Right atrium auricular region (tissue), 2 donors: ENCODE data around the gene ATIC. TPM values are rescaled to one million over a fixed set of nuclear protein-coding genes. Genes with fewer than 3 reads are reported as not detected.

Source experiments
- DNase-seq: peaks from one replicate; pipeline ENCODE4 v3.0.0-alpha.2; 2019; ENCODE audit warnings: low spot score
- H3K27ac ChIP-seq, 2 donors: fragments of 200-600 bp; sonication (generic); 1 replicate in 1 of 2; 2 replicates in 1 of 2; pipeline ENCODE4 v1.5.1; 2016 to 2019
- H3K27me3 ChIP-seq, 2 donors: fragments of 200-600 bp; sonication (generic); one replicate each; pipeline versions ENCODE4 v1.5.1 to v1.6.0; 2017 to 2019
- H3K36me3 ChIP-seq: fragments of 200-600 bp; sonication (generic); one replicate; pipeline ENCODE4 v1.5.1; 2016
- H3K4me1 ChIP-seq, 2 donors: fragments of 200-600 bp; sonication (generic); one replicate each; pipeline versions ENCODE4 v1.5.1 to v1.6.0; 2017 to 2019
- H3K4me3 ChIP-seq, 2 donors: fragments of 200-600 bp; sonication (generic); 1 replicate in 1 of 2; 2 replicates in 1 of 2; pipeline ENCODE4 v1.5.1; 2017 to 2019; ENCODE audit warnings: mild to moderate bottlenecking in 1 of 2, moderate library complexity in 1 of 2
- H3K9me3 ChIP-seq, 2 donors: fragments of 200-600 bp; sonication (generic); one replicate each; pipeline ENCODE4 v1.5.1; 2019
- total RNA-seq, 2 donors: library from RNA; depleted of rRNA; stranded (reverse); fragments of >200 nt; gene quantifications; one replicate each; pipeline ENCODE4 v1.1.0, GENCODE V29; 2016
- TF ChIP-seq, protein P1 (sequence below), 2 donors: fragments of 200-600 bp; sonication (generic); IDR thresholded peaks; one replicate each; pipeline ENCODE4 v1.5.1; 2019; ENCODE audit warnings: antibody characterized with exemption in 2 of 2

The ATIC gene
- total RNA-seq, 2 donors from 2014 or later = 13.8 to 25.0 TPM

DNA sequence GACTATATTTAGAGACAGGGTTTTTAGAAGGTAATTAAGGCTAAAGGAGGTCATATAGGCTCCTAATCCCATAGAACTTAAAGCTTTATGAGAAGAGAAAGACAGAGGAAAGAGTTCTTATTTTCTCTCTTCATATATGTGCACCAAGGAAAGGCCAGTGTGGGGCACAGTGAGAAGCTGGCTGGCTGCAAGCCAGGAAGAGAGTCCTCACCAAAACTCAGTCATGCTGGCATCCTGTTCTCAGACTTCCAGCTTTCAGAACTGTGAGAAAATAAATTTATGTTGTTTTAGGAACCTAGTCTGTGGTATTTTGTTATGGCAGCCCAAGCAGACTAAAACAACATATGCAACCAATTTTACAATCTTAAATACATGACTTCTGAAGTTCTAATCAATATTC, 31.5 kb upstream of the ATIC start:
- no peak overlapping the region for H3K27ac ChIP-seq
- no peak for DNase-seq
- TF ChIP-seq, protein P1, sequence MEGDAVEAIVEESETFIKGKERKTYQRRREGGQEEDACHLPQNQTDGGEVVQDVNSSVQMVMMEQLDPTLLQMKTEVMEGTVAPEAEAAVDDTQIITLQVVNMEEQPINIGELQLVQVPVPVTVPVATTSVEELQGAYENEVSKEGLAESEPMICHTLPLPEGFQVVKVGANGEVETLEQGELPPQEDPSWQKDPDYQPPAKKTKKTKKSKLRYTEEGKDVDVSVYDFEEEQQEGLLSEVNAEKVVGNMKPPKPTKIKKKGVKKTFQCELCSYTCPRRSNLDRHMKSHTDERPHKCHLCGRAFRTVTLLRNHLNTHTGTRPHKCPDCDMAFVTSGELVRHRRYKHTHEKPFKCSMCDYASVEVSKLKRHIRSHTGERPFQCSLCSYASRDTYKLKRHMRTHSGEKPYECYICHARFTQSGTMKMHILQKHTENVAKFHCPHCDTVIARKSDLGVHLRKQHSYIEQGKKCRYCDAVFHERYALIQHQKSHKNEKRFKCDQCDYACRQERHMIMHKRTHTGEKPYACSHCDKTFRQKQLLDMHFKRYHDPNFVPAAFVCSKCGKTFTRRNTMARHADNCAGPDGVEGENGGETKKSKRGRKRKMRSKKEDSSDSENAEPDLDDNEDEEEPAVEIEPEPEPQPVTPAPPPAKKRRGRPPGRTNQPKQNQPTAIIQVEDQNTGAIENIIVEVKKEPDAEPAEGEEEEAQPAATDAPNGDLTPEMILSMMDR (IDR thresholded peaks at IDR 0.05) = no peak
- H3K4me1 ChIP-seq = no peaks in the 10 kb centered on the region
- no peak overlapping the region for H3K4me3 ChIP-seq
- H3K27me3 ChIP-seq = no peaks in the 10 kb centered on the region
- H3K36me3 ChIP-seq = no peaks in the 10 kb centered on the region
- no peaks in the 10 kb centered on the region for H3K9me3 ChIP-seq

DNA sequence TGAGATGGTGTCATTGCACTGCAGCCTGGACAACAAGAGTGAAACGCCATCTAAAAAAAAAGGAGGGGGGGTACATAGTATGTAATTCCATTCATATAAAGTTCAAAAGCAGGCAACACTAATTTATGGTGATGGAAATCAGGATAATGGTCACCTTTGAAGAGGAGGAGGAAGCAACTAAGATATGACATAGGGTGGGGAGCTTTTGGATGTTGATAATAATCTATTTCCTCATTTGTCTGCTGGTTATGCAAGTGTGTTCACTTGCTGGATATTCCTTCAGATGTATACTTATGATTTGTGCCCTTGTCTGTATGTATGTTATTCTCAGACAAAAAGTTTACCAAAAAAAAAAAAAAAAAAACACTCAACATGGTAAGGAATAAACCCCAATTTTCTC, 28.6 kb upstream of the ATIC start:
- H3K27ac ChIP-seq = no peak overlapping the region
- TF ChIP-seq, protein P1 (IDR thresholded peaks at IDR 0.05) = no peak
- H3K27me3 ChIP-seq = no peaks in the 10 kb centered on the region
- DNase-seq = no peak
- no peaks in the 10 kb centered on the region for H3K36me3 ChIP-seq
- H3K4me1 ChIP-seq = no peaks in the 10 kb centered on the region
- H3K9me3 ChIP-seq = no peaks in the 10 kb centered on the region
- H3K4me3 ChIP-seq = no peak overlapping the region

DNA sequence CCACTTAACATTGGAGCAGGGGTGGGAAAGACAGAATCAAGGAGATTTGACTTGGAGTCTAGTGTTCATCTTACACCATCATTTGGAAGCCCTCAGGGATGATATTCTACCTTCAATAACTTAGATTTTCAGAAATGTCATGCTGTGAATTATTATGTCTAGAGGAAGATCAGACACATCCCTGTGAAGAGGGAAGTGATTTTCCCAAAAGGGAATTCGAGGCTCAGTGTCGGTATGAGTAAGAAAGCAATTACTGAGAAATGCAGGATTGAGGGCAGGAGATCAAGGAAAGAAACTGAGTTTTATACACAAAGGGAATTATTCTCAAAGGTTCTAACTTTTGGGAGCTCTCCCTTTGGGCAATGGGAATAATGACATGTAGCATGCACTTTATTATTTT, 25.6 kb upstream of the ATIC start:
- DNase-seq = no peak
- no peak overlapping the region for H3K4me3 ChIP-seq
- no peaks in the 10 kb centered on the region for H3K36me3 ChIP-seq
- H3K9me3 ChIP-seq = no peaks in the 10 kb centered on the region
- H3K27me3 ChIP-seq = no peaks in the 10 kb centered on the region
- H3K27ac ChIP-seq = no peak overlapping the region
- no peaks in the 10 kb centered on the region for H3K4me1 ChIP-seq
- TF ChIP-seq, protein P1 (IDR thresholded peaks at IDR 0.05) = no peak

DNA sequence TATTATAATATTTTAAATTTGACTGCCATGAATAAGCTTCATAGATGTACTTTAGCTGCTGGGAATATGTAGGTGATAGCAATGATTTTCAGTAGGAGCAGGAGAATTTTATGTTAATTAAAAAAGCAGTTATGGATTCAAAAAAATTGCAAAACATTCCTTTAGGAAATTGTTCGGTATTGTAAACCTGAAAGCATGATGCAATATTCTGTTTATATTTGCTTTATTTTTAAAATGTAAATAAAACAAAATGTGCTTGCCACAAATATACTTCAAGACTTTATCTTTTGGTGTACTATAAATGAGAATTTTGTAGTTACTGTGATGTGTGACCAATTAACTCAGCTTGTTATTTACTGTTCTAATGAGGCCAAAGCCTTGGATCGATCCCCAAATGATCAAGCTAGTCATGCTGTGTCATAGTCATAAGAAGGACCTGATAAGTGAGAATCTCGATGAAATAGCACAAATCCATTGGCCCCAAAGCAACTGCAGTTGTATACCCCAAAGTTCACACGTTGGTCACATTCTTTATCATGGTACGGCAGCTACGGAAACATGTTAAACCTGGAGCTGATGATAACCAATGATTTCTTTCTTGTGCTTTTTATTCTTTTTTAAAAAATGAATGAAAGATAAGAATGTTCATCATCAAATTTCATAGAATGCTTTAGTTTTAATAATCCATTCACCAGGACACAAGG, 23.6 kb upstream of the ATIC start:
- no peak for DNase-seq
- H3K4me3 ChIP-seq = no peak overlapping the region
- no peaks in the 10 kb centered on the region for H3K4me1 ChIP-seq
- no peaks in the 10 kb centered on the region for H3K9me3 ChIP-seq
- no peaks in the 10 kb centered on the region for H3K27me3 ChIP-seq
- H3K27ac ChIP-seq = no peak overlapping the region
- H3K36me3 ChIP-seq = no peaks in the 10 kb centered on the region
- TF ChIP-seq, protein P1 (IDR thresholded peaks at IDR 0.05) = no peak

DNA sequence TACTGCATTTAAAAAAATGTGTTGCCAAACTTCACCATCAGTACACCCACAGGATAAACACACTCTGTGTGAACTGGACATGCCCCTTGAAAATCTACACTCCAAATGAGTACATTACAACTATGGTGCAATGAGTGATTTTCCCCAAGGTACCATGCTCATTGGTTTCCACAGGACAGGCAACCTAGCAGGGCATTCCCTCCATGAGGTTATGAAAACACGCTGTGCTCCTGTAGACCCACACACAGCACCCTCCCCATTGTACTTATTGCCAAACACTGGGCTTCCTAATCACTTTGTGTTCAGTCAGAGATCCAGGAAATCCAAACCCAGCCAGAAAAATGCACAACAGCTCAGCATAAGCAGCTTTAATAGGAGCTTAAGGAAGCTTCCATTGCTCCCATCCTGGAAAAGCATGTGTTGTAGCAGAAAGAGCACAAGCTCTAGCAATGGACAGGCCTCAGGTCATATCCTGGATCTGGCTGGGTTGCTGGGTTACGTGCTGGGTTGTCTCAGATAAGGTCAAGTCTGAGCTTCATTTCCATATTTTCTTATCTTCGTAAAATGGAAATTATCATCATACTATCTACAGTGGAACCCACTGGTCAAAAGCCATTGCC, 20.8 kb upstream of the ATIC start:
- Histone ChIP-seq H3K4me1 (no peaks in the 10 kb centered on the region), H3K36me3 (no peaks in the 10 kb centered on the region), H3K27ac (no peak overlapping the region), H3K9me3 (no peaks in the 10 kb centered on the region), H3K4me3 (no peak overlapping the region), H3K27me3 (no peaks in the 10 kb centered on the region)
- TF ChIP-seq, protein P1 (IDR thresholded peaks at IDR 0.05) = no peak
- DNase-seq = no peak
